Measurements from ENCODE around the gene CCT7. TPM values are rescaled to one million over a fixed set of nuclear protein-coding genes. Genes with fewer than 3 reads are reported as not detected.

CCT7 gene
- total and polyA plus RNA-seq, 10 donors = 112 to 184 (median 150) TPM

DNA sequence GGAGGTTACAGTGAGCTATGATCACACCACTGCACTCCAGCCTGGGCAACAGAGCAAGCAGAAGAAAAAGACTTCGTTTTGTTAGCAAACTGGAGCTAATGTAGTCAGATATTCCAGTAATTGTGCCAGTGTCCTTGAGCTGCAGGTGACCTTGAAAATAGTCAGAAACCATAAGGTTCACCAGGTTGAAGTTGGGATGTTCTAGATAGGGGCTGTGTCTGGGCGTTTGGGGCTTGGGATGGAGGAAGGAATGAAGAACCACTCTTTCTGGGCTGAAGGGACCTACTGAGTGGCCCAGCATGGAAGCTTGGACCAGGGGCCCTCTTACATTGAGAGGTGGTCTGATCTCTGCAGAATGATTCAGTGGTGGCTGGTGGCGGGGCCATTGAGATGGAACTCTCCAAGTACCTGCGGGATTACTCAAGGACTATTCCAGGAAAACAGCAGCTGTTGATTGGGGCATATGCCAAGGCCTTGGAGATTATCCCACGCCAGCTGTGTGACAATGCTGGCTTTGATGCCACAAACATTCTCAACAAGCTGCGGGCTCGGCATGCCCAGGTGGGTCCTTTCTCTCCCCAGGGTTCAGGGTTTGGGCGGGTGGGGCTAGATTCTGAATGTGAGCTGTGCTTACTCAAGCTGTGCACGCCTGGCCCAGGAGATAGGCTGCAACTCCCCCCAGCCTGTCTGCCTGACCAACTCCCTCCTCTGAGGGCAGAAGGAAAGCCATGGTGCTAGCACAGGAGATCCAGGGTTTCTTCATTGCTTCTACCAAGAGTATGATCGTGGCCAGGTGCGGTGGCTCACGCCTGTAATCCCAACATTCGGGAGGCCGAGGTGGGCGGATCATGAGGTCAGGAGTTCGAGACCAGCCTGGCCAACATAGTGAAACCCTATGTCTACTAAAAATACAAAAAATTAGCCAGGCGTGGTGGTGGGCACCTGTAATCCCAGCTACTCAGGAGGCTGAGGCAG, 17.1 kb downstream of the CCT7 start:
- H3K27ac ChIP-seq = no peak overlapping the region
- intact Hi-C loops (cut with DNase I; ENCODE audit: low total_unique reads) = no loop called here
- no peaks in the 10 kb centered on the region for H3K9me3 ChIP-seq
- TF ChIP-seq, protein P1, sequence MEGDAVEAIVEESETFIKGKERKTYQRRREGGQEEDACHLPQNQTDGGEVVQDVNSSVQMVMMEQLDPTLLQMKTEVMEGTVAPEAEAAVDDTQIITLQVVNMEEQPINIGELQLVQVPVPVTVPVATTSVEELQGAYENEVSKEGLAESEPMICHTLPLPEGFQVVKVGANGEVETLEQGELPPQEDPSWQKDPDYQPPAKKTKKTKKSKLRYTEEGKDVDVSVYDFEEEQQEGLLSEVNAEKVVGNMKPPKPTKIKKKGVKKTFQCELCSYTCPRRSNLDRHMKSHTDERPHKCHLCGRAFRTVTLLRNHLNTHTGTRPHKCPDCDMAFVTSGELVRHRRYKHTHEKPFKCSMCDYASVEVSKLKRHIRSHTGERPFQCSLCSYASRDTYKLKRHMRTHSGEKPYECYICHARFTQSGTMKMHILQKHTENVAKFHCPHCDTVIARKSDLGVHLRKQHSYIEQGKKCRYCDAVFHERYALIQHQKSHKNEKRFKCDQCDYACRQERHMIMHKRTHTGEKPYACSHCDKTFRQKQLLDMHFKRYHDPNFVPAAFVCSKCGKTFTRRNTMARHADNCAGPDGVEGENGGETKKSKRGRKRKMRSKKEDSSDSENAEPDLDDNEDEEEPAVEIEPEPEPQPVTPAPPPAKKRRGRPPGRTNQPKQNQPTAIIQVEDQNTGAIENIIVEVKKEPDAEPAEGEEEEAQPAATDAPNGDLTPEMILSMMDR (IDR thresholded peaks at IDR 0.05 in 8 of 11, conservative IDR thresholded peaks at IDR 0.05 in 3 of 11) = no peak
- TF ChIP-seq POLR2A (IDR thresholded peaks at IDR 0.05) (no peak), POLR2AphosphoS5 (IDR thresholded peaks at IDR 0.05) (peak in 1 of 3 donors; percentile 24)
- H3K36me3 ChIP-seq = peaks cover 11 to 100% (median 91%) of the 10 kb centered on the region in 6 donors
- H3K27me3 ChIP-seq (replicated peaks in 1 of 7) = no peaks in the 10 kb centered on the region
- no peak for DNase-seq
- no peak overlapping the region for H3K4me3 ChIP-seq
- 89 to 93% (median 91%) methylated on average over 16 to 17 of the region's 17 CpGs for WGBS, 5 donors
- no peaks in the 10 kb centered on the region for H3K4me1 ChIP-seq

DNA sequence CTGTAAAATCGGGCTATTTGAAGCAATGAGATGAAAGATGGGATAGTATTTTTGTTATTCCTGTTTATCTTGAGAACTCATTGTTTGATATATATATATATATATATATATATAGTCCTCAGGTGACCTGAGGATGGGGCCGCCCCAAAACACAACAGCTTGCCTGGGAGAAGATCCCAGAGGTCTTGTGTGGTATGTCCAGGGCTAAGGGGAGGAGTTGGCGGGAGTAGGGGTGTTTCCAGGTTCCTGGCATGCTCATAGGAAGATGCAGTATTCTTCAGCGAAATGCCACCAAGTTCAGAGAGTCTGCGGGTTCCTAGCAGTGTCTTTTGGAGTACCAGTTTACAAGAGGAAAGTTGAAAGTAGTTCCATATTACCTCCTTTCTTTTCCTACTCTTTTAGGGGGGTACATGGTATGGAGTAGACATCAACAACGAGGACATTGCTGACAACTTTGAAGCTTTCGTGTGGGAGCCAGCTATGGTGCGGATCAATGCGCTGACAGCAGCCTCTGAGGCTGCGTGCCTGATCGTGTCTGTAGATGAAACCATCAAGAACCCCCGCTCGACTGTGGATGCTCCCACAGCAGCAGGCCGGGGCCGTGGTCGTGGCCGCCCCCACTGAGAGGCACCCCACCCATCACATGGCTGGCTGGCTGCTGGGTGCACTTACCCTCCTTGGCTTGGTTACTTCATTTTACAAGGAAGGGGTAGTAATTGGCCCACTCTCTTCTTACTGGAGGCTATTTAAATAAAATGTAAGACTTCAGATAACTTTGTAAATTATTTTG, 18.3 kb downstream of the CCT7 start:
- H3K36me3 ChIP-seq = peaks cover 5 to 89% (median 79%) of the 10 kb centered on the region in 6 donors

DNA sequence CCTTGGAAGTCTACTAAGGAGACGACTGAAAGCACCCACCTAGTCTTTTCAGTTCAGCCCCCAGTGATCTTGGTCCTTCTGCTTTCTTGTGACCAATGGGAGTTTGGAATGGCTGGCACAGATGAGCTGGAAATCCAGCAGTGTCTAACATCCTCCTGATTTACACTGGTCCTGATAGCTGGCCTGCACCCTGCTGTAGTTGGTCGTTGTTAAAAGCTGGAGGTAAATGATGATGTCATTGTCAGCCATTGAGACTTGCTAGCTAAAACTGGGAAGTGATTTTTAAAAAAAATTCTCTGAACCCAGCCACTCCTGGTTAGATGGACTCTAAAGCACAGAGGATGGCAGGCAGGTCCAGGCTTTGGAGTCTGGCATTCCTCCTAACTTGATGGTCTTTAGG, 19.3 kb downstream of the CCT7 start:
- peaks cover 5 to 83% (median 69%) of the 10 kb centered on the region in 6 donors for H3K36me3 ChIP-seq
- no peak for DNase-seq
- no peaks in the 10 kb centered on the region for H3K9me3 ChIP-seq
- H3K4me3 ChIP-seq = no peak overlapping the region
- intact Hi-C loops (cut with DNase I; ENCODE audit: low total_unique reads) = no loop called here
- TF ChIP-seq, protein P1 (IDR thresholded peaks at IDR 0.05 in 8 of 11, conservative IDR thresholded peaks at IDR 0.05 in 3 of 11) = no peak
- no peak for TF ChIP-seq POLR2A (IDR thresholded peaks at IDR 0.05)
- no peak overlapping the region for H3K27ac ChIP-seq
- WGBS, 5 donors = 60 to 80% (median 68%) methylated on average over 2 of the region's 2 CpGs
- H3K4me1 ChIP-seq = peaks cover 0 to 6% (median 0%) of the 10 kb centered on the region in 6 donors
- no peaks in the 10 kb centered on the region for H3K27me3 ChIP-seq (replicated peaks in 1 of 7)

More for the DNA sequence above, 18.3 kb downstream of the CCT7 start:
- intact Hi-C loops (cut with DNase I; ENCODE audit: low total_unique reads) = no loop called here
- 86 to 96% (median 92%) methylated on average over 11 to 17 of the region's 17 CpGs for WGBS, 5 donors
- Histone ChIP-seq H3K27ac (no peak overlapping the region), H3K4me1 (no peaks in the 10 kb centered on the region), H3K27me3 (replicated peaks in 1 of 7) (no peaks in the 10 kb centered on the region), H3K9me3 (no peaks in the 10 kb centered on the region), H3K4me3 (no peak overlapping the region)
- DNase-seq = no peak
- no peak for TF ChIP-seq POLR2A (IDR thresholded peaks at IDR 0.05)
- peak in 2 of 3 donors; percentile 26 to 70 for TF ChIP-seq POLR2AphosphoS5 (IDR thresholded peaks at IDR 0.05)

- DNase-seq = no peak
- Histone ChIP-seq H3K4me3 (no peak overlapping the region), H3K36me3 (peaks cover 5 to 83% (median 64%) of the 10 kb centered on the region in 6 donors), H3K4me1 (peaks cover 0 to 6% (median 0%) of the 10 kb centered on the region in 6 donors), H3K9me3 (no peaks in the 10 kb centered on the region), H3K27ac (no peak overlapping the region), H3K27me3 (replicated peaks in 1 of 7) (no peaks in the 10 kb centered on the region)
- TF ChIP-seq POLR2AphosphoS5 (IDR thresholded peaks at IDR 0.05) = no peak
- TF ChIP-seq, protein P1 (IDR thresholded peaks at IDR 0.05 in 8 of 11, conservative IDR thresholded peaks at IDR 0.05 in 3 of 11) = no peak
- no peak for TF ChIP-seq POLR2A (IDR thresholded peaks at IDR 0.05)
- 89 to 95% (median 90%) methylated on average over 3 of the region's 3 CpGs for WGBS, 5 donors
- intact Hi-C loops (cut with DNase I; ENCODE audit: low total_unique reads) = no loop called here
Observed at GRCh38 chr2:73253901-73254300, 19.8 kb downstream of the CCT7 start.
